ENCODE results near the gene NDST4. TPM values are rescaled to one million over a fixed set of nuclear protein-coding genes. Genes with fewer than 3 reads are reported as not detected.

Gene NDST4
- total RNA-seq, 1 experiment from 2014 or later, result not detected

- Histone ChIP-seq H3K36me3 (ENCODE audit: control insufficient read depth in 1 of 2, insufficient read depth in 2 of 2, low read length in 2 of 2) (no peaks in the 10 kb centered on the region), H2AFZ (ENCODE audit: low read depth, low read length, poor library complexity, severe bottlenecking) (peak overlapping the region; percentile 98), H3K79me2 (ENCODE audit: insufficient read depth, low read length) (no peaks in the 10 kb centered on the region), H3K4me1 (ENCODE audit: control insufficient read depth in 1 of 2, insufficient read depth in 2 of 2, low read length in 2 of 2) (peaks cover 0 to 3% of the 10 kb centered on the region in 2 experiments; a peak in 1 of 4 replicates), H3K9me3 (ENCODE audit: control insufficient read depth in 1 of 2, insufficient read depth in 1 of 2, low read depth in 1 of 2, low read length in 2 of 2) (no peaks in the 10 kb centered on the region), H3K9me2 (ENCODE audit: insufficient read depth) (no peaks in the 10 kb centered on the region), H3K9ac (ENCODE audit: low read length) (no peak overlapping the region), H3K27ac (ENCODE audit: low read depth, low read length) (no peak overlapping the region), H4K20me1 (ENCODE audit: insufficient read depth) (no peaks in the 10 kb centered on the region), H3K27me3 (ENCODE audit: insufficient read depth, low read length) (no peaks in the 10 kb centered on the region), H3K4me3 (replicated peaks in 1 of 2; ENCODE audit: low read depth in 1 of 2, low read length in 2 of 2) (no peak overlapping the region), H3K4me2 (ENCODE audit: low read length) (no peak overlapping the region)
- RAD21 ChIA-PET (ENCODE audit: low non-redundant PET in 1 of 2, low total read pairs in 2 of 2, uncharacterized antibody in 2 of 2, unreplicated experiment in 2 of 2), result no interaction called here
- BruUV-seq (replicated peaks), result no TSS peak
- intact Hi-C loops (cut with micrococcal nuclease), result no loop called here
- no peak for TF ChIP-seq ZNF274 (IDR thresholded peaks at IDR 0.05; ENCODE audit: low read depth, low read length)
- TF ChIP-seq YY1 (IDR thresholded peaks at IDR 0.05; ENCODE audit: extremely low read depth, insufficient replicate concordance, low read depth, low read length), result no peak
- TF ChIP-seq POLR2A (IDR thresholded peaks at IDR 0.05; ENCODE audit: borderline replicate concordance, extremely low read depth, insufficient read depth, insufficient read length), result no peak
- no peak for TF ChIP-seq REST (IDR thresholded peaks at IDR 0.05; ENCODE audit: low read depth)
- TF ChIP-seq SRF (IDR thresholded peaks at IDR 0.05; ENCODE audit: low read depth), result no peak
- TF ChIP-seq POLR2AphosphoS5 (IDR thresholded peaks at IDR 0.05; ENCODE audit: low read depth, low read length), result no peak
- no peak for TF ChIP-seq ATF3 (IDR thresholded peaks at IDR 0.05)
- TF ChIP-seq ELF1 (IDR thresholded peaks at IDR 0.05; ENCODE audit: borderline replicate concordance, low read depth), result no peak
- no peak for TF ChIP-seq EZH2phosphoT487 (IDR thresholded peaks at IDR 0.05; ENCODE audit: borderline replicate concordance)
- TF ChIP-seq ZBTB33 (IDR thresholded peaks at IDR 0.05; ENCODE audit: extremely low read depth, insufficient replicate concordance, low read length), result no peak
- no peak for TF ChIP-seq CEBPB (IDR thresholded peaks at IDR 0.05; ENCODE audit: low read depth)
- no peak for TF ChIP-seq TCF7L2 (IDR thresholded peaks at IDR 0.05; ENCODE audit: borderline replicate concordance, extremely low read depth, insufficient read depth, insufficient read length)
- no peak for TF ChIP-seq ZFX (IDR thresholded peaks at IDR 0.05)
- TF ChIP-seq SIN3A (IDR thresholded peaks at IDR 0.05; ENCODE audit: low read depth), result no peak
- no peak for TF ChIP-seq RAD21 (IDR thresholded peaks at IDR 0.05; ENCODE audit: low read depth)
- no peak for TF ChIP-seq MAX (IDR thresholded peaks at IDR 0.05)
- no peak for TF ChIP-seq FOSL1 (IDR thresholded peaks at IDR 0.05; ENCODE audit: low read depth)
- TF ChIP-seq SP1 (IDR thresholded peaks at IDR 0.05; ENCODE audit: low read depth), result no peak
- no peak for TF ChIP-seq EZH2 (IDR thresholded peaks at IDR 0.05)
- ATAC-seq (peak; percentile 51), DNase-seq (ENCODE audit: low read depth, low spot score) (no peak)
- POLR2A ChIA-PET, result no interaction called here
- CTCF ChIA-PET, result interaction anchor here (1.0 to 2.0 kb wide), 5 partner anchors 10 to 24 kb away, joined by 3 to 8 read pairs (median 3); no protein-coding TSS in a partner anchor
These were observed 306.1 kb downstream of the NDST4 start for GRCh38 chr4:114807357-114807756.

Data from HCT116 (cell line).